AG08396 (cell line): Measurements from ENCODE around the gene ATP9B.
"Not testable (repeated sequence)": the region's sequence is repeated elsewhere in the genome, so short reads cannot be mapped to it uniquely, and the experiment has no call there.

Source experiments
- DNase-seq: peaks from one replicate; pipeline ENCODE4 v3.0.0; 2012; ENCODE audit warnings: low spot score, mixed read lengths

ATP9B gene

DNA sequence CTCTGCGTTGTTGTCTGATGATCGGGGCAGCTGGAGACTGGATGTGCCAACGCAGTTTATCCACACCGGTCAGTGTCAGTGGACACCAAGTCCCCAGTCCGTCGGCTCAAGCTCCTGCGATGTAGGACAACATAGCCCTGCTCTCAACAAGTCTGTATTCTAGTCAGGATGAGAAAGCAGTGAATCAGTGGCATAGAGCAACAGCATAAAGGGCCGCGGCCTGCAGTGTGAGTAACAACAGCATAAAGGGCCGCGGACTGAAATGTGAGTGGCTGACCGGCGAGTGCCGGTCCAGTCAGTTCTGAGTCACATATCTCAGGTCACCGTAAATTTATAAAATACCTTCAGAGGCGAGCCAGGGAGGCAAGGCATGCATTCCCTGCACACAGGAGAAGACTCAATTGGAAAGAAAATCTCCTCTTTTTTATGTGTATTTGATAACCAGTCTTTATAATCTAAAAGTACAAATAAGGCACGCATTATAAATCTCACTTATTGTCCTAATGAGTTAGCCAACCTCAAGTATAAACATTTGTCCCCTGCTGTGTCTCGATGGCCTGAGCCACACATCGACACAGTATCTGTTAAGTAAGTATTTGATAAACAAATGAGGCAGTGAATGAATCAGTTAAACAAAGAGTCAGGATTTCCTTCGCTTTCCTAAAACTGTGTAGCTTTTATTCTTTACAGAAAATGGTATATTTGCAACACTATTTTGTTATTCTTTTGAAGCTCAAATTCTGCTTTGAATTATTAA lies 292.8 kb downstream of the ATP9B start:
- peak; percentile 75 for DNase-seq

DNA sequence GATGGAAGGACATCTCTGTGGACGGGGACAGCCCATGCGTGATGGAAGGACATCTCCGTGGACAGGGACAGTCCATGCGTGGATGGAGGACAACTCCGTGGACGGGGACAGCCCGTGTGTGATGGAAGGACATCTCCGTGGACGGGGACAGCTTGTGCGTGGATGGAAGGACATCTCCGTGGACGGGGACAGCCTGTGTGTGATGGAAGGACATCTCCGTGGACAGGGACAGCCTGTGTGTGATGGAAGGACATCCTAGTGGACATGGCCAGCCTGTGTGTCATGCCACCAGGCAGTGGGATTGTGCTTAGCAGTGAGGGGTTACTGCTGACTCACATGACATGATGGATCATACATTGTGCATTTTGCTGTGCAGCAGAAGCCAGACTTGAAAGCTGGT lies 296.5 kb downstream of the ATP9B start:
- no peak for DNase-seq

DNA sequence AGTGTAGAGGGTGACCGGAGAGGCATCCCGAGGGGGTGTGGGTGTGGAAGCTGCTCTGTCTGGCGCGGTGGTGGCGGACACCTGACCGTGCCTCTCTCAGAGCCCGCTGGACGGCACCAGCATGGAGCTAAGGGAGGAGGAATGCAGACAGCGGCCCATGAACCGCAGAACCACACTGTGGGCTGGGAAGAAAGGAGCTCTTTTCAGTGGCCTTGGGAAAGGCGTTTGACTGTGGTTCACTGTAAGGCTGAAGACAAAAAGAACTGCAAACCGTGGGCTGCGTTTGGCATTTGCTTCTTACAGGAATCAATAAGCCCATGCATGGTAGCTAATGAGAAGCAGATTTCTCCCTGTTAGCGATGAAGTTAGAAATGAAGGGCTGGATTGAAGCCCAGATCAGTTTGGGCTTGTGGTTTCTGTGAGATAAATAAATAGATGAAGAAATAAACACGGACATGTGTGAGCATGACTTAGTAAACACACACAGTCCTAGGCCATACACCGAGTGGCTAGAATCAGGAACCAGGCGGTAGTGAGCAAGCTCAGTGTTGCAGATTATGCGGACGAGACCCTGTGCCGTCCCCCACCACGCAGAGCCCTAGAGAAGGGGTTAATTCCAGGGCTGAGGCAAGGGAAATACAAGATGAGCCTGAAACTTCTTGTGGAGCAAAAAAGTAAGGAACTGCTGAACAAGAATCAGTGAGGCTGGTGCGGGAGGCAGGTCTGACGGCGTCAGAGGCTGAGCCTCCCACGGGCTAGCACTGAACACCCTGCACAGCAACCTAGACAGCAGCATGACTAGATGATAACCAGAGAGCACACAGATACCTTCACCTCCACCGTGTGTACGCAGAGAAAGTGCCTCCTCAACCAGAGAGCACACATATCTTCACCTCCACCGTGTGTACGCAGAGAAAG lies 297.2 kb downstream of the ATP9B start:
- peak; percentile 81 for DNase-seq

DNA sequence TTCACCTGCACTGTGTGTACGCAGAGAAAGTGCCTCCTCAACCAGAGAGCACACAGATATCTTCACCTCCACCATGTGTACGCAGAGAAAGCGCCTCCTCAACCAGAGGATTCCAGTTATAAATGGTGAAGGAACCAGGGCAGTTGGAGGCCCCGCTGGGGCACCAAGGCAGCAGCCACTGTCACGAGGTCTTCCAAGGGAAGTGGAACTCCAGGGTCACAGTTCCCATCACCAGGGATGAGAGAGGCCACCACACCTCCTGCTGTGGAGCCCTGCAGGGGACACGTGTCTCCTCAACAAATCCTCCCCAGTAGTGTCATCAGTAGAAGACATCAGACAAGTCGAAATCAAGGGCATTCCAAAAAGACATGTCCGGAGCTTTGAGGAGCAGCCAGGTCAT lies 298.3 kb downstream of the ATP9B start:
- DNase-seq = no peak

DNA sequence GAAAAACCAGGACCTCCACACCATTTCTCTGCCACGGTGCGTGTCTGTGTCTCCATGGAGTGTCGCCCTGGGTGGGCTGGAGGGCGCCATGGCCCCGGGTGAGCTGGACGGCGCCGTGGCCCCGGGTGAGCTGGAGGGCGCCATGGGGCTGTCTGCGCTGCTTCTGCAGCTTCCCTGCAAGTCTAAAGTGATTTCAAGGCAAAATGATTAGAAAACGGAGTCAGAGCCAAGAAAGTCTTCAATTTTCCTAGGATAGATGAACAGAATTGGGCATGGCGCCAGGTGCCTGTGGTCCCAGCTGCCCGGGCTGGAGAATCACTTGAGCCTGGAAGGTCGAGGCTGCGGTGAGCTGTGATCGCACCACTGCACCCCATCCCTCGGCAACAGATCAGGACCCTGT lies 298.8 kb downstream of the ATP9B start:
- no peak for DNase-seq

DNA sequence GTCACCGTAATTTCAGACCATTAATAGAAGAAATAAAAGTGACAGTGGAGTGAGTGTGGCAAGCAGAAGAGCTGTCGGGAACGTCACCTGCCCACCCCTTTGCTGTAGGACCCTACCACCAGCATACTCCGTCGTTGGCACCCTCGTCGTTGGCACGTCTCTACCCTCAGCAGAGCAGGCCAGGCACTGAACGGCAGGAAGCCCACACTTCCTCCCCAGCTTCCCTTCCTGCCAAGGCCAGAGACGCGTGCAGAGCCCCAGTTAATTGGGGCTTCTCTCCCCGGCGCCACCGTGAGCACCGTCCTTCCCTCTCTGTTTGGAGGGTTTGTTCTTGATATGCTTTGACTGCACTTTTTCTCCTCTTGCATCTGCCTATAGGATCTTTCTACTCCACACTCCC lies 299.5 kb downstream of the ATP9B start:
- no peak for DNase-seq

DNA sequence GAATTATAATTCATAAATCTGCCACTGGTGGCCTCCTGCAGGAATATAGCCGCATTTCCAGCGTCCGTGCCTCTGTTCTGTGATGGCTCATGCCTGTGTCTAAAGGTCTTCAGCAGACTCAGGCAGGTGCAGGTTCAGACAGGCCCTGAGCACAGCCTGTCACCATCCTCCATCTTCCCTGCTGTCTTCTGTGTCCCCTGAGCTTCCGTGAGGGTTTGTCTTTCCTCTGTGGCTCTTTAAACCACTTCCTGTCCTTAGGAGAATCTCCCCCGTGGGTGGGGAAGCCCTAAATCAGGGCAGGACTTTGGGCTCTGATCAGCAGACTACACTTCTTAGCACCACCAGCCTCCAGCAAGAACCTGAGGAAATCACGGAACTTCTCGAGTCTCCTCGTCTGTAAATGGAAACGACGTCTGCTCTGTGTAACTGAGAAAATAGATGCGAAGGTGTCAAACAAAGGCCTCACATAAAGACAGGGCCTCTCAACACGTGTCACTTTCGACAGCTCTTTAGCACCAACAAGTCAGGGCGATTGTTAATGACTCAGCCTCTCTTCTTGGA lies 302.4 kb downstream of the ATP9B start:
- no peak for DNase-seq

DNA sequence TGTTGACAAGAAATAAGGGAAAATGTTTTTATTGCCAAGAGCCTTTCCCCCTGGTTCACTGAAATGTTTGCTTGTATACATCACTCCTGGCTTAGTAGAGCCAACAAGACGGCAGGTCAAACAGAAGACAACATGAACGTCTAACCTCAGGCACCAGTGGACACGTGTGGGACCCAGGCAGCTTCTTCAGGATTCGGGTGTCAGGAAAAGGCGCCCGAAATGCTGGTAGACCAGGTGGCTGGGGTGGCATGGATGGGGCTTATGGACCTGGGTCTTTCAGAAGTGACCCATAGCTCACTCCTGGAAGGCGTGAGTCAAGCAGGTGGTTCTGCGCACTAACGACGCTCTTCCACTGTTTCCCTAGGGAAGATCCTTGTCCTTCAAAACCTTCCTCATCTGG lies 303.3 kb downstream of the ATP9B start:
- no peak for DNase-seq

DNA sequence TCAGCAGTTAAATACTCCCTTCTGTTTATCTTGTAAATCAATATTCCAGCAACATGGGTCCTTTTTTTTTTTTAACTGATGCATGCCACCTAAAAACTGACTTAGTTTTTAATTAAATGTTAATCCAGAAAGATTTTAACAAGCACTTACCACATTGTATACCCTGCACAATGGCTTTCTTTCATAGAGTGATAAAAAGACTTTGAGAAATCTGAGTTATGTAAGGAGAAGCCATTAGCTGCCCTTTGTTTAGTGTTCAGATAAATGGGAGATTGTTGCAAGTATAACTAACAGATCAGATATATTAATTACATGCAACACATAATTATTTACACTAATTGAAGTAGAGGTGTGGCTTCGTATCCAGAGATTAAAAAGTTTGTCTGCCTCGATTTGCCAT lies 303.8 kb downstream of the ATP9B start:
- no peak for DNase-seq

DNA sequence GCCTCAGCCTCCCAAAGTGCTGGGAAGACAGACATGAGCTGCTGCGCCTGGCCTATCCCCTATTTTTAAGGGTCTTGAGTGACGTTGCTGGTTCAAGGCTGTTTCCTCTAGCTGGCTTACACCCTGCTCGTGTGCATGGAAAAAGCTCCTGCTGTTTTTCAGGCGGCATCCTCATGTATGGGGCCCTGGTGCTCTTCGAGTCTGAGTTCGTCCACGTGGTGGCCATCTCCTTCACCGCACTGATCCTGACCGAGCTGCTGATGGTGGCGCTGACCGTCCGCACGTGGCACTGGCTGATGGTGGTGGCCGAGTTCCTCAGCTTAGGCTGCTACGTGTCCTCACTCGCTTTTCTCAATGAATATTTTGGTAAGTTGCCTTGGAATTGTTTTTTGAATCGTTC lies 304.5 kb downstream of the ATP9B start:
- DNase-seq = no peak

DNA sequence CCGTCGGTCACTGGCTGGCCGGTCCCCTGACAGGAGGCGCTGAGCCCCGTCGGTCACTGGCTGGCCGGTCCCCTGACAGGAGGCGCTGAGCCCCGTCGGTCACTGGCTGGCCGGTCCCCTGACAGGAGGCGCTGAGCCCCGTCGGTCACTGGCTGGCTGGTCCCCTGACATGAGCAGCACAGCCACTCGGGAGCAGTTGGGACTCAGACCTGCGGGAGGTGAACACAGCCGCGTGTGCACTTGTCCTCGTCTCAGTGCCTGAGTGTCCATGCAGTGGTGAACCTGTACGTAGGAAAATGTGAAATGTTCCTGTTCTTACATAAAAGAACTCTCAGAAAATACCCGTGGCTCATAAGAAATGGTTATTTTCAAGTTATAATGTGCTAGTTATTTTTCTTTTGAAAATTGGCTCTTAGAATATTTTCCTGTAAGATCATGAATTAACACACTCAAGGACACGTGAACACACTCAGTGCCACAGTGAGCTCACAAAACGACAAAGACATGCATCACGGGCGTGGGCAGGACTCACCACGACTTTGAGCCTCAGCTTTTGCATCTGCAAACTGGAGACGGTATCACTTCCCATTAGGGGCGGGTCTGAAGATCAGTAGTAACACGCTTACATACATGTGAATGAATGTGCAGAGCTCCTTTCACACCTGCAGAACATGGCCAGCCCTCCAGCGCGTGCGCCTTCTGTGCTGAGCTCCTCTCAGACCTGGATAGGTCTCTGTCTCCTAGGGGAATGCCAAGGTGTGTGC lies 305.4 kb downstream of the ATP9B start:
- DNase-seq = no peak

DNA sequence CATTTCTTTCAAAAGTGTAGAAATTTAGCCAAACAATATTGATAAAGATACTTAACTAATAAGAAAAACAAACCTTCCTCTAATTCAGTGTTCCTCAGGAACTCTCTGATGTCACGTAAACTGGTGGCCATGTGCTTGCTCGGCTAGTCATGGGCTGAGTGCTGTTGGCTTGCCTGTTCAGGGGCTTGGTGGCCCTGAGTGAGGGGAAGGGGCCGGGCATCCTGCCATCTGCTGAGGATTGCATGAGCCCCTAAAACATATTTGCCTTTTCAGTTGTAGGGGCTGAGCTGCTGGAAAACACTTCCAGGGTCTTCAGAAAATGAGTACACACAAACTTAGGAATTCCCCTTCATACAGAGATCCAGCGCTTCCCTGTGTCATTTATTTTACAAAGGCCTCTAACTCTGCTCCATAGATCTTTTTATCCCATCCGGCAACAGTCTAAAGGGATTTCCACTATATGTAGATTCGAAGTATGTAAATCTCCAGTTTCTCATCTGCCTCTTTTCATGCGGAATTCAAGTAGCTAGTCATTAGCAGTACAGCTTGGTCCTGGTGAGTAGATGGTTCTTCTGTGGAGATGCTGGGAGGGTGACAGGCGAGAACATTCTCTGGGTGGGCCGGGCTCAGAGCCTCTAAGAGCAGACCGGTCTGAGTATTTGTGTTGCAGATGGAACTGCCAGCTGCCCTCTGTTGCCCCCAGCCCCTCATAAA lies 306.4 kb downstream of the ATP9B start:
- DNase-seq = no peak

DNA sequence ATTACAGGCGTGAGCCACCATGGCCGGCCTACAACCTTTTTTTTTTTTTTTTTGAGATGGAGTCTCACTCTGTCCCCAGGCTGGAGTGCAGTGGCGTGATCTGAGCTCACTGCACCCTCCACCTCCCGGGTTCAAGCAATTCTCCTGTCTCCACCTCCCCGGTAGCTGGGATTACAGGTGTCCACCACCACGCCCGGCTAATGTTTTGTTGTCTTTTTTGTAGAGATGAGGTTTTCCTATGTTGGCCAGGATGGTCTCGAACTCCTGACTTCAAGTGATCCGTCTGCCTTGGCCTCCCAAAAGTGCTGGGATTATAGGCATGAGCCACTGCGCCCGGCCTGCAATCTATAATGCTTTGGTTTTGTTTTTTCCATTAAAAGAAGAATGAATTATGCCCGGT lies 307.5 kb downstream of the ATP9B start:
- DNase-seq = not testable (repeated sequence)

DNA sequence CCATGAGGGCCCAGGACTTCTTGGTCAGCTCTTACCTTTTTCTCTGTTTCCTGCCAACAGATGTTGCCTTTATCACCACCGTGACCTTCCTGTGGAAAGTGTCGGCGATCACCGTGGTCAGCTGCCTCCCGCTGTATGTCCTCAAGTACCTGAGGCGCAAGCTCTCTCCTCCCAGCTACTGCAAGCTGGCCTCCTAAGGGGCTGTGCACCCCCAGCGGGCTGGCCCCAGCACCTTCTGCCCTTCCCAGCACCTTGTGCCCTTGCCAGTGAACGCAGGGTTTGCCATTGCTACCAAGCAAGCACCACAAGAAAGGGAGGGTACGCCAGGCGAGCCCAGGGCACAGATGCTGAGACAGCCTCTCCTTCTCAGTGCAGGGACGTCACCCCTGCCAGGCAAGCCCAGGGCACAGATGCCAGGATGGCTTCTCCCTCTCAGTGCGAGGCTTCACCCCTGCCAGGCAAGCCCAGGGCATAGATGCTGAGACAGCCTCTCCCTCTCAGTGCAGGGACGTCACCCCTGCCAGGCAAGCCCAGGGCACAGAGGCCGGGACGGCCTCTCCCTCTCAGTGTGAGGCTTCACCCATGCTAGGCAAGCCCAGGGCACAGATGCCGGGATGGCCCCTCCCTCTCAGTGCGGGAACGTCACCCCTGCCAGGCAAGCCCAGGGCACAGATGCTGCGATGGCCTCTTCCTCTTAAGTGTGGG lies 308.1 kb downstream of the ATP9B start:
- DNase-seq = no peak

DNA sequence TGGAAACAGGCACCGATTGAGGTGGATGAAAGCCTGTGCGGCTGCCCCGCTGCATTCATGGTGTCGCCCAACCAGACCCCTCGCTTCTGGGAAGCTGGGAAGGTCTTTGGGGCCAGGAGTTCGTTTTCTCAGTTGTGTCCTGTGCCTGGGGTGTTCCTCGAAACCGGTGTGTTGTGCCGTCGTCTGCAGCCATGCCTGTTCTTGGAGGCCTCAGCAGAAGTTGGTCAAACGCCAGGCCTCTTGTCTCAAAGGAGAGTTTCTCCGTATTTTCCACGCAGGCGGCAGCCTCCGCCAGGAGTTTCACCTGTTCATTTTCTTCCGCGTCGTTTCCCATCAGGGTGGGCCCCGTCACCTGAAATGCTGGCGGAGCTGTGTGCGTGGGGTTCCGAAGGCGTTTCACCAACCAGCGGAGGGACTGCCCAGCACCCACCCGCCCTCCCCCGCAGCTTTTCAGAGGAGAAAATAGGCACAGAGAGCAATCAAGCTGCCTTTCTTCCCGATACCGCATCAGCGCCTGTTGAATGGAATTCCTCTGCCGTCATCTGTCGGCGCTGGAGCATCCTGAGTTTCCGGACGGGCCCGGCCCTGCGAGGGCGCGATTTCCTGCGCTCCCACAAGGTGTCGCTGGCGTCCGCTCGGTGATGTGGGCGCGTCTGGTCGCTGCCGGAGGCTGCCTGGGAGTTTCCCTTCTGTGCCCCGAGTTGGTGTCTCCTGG lies 309.5 kb downstream of the ATP9B start:
- DNase-seq = peak; percentile 85

DNA sequence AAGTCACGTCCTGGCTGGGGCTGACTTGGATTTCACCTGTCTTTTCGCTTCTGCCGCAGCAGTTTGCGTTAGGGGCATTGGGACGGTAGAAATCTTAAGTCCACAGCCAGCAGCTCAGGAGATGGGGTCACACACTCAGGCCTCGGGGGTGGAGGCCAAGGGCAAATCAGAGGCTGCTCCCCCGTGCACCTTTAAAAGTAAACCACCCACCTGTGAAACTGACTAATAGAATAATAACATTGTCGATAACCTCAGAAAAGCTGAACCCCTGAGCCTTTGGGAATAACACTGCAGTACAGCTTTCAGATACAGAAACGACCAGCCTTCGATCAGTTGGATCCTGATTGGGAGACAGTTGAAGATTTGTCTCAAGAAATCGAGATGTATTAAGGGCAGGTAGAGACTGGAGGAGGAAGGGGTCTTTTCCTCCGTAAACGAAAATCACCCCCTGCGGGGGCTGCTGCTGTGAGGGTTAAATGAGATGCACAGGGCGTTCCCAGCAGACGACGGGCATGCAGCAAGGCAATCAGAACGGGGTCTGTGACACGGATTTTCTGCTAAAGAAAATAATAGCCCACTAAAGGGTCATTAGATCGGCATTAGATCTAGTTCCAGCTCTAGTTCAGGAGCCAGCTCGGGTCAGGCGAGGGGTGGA lies 310.2 kb downstream of the ATP9B start:
- no peak for DNase-seq

DNA sequence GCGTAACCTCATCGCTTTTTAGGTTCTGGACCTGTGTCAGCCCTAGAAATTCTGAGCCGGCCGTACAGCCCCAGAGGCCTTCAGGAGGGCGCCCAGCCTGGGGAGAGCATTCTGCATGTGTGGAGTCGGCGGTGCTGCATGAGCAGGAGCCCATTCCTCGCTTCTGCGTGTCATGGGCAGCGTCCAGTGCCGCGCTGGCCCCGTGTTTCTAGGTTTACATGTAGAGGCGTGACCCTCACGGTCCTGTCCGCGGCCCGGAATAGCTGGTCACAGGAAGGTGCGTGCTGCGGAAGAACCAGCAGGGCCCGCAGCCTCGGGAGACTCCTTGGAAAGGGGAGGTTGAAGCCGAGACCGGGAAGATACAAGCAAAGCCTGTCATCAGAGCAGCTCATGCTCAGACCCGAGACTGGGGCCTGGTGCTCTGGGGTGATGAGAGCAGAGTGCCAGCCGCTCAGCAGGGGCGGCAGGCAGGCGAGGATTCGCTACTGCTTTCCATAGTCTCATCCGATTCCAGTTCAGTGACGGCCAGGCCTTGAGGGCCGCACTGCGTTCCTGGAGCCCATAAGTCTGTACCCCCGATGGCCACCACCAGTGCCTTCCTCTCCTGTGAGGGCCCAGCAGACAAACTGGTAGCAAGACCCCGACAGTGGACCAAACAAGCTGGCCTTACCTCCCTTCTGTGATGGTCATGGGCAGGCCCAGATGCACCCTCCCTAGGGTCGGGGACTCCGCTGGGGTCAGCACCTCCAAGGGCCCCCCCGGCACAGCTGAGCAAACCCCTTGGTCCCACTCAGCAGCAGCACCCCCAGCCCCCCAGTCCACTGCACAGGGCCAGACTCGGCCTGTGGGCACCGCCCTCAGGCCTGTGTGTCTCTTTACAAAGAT lies 311.0 kb downstream of the ATP9B start:
- peak; percentile 5 for DNase-seq
